Right ventricle myocardium superior (tissue), 1 donor: ENCODE data around the gene LRP8. TPM values are rescaled to one million over a fixed set of nuclear protein-coding genes. Genes with fewer than 3 reads are reported as not detected.

Experiments
- ATAC-seq: fragments of 200-7000 bp; cut with Tn5 transposase; one replicate; pipeline ENCODE4 v1.9.1; 2020; ENCODE audit warnings: mild to moderate bottlenecking; ENCODE audit not compliant: poor library complexity
- DNase-seq: peaks from one replicate; pipeline ENCODE4 v3.0.0-alpha.2; 2020
- intact Hi-C: fragments of 100-400 bp; cut with DNase I; formaldehyde crosslinking; loops from one replicate; pipeline ENCODE4 v1.11.2; 2022
- total RNA-seq: library from RNA; stranded (reverse); fragmentation: NEBNext Ultra II Directional; extraction: Animal tissue kit (Norgen Biotek cat#: 25700); gene quantifications from one replicate; pipeline ENCODE4 v1.2.1, GENCODE V29; 2021
- donor health status: DM: no; HTN: yes; CAD: no; lungs with severe emphysema.

LRP8 gene
- total RNA-seq, 1 donor from 2014 or later, result 1.5 TPM

- DNase-seq (no peak), ATAC-seq (no peak)
- intact Hi-C loops, result no loop called here
Measured at GRCh38 chr1:53362851-53363642, 35.2 kb upstream of the LRP8 start.

- intact Hi-C loops, result no loop called here
- ATAC-seq (no peak), DNase-seq (no peak)
Measured at GRCh38 chr1:53362270-53362669, 34.4 kb upstream of the LRP8 start.

GRCh38 chr1:53361541-53361961 is 33.7 kb upstream of the LRP8 start:
- no peak for ATAC-seq
- no peak for DNase-seq

GRCh38 chr1:53359934-53360276 is 32.0 kb upstream of the LRP8 start:
- DNase-seq, result no peak
- no peak for ATAC-seq
- intact Hi-C loops, result no loop called here

More at GRCh38 chr1:53361541-53361961, 33.7 kb upstream of the LRP8 start:
- intact Hi-C loops, result no loop called here

- DNase-seq (no peak), ATAC-seq (no peak)
- intact Hi-C loops, result no loop called here
Measured at GRCh38 chr1:53359225-53359933, 31.5 kb upstream of the LRP8 start.

GRCh38 chr1:53356637-53357036 is 28.8 kb upstream of the LRP8 start:
- ATAC-seq (no peak), DNase-seq (no peak)
- intact Hi-C loops, result no loop called here

GRCh38 chr1:53354119-53354518 is 26.2 kb upstream of the LRP8 start:
- ATAC-seq, result no peak
- intact Hi-C loops, result no loop called here
- DNase-seq, result no peak

- DNase-seq (no peak), ATAC-seq (no peak)
- intact Hi-C loops, result no loop called here
Measured at GRCh38 chr1:53352561-53352960, 24.7 kb upstream of the LRP8 start.

- DNase-seq (no peak), ATAC-seq (no peak)
- intact Hi-C loops, result no loop called here
Measured at GRCh38 chr1:53350853-53351767, 23.2 kb upstream of the LRP8 start.

GRCh38 chr1:53349968-53350852 is 22.3 kb upstream of the LRP8 start:
- no peak for ATAC-seq
- no peak for DNase-seq
- intact Hi-C loops, result no loop called here

GRCh38 chr1:53349369-53349835 is 21.5 kb upstream of the LRP8 start:
- ATAC-seq (no peak), DNase-seq (no peak)
- intact Hi-C loops, result no loop called here

- no peak for DNase-seq
- intact Hi-C loops, result no loop called here
- ATAC-seq, result peak; percentile 25
Measured at GRCh38 chr1:53348486-53349368, 20.9 kb upstream of the LRP8 start.

GRCh38 chr1:53346814-53347176 is 18.9 kb upstream of the LRP8 start:
- ATAC-seq (no peak), DNase-seq (no peak)
- intact Hi-C loops, result no loop called here

- DNase-seq (no peak), ATAC-seq (no peak)
- intact Hi-C loops, result no loop called here
Measured at GRCh38 chr1:53345996-53346813, 18.3 kb upstream of the LRP8 start.

GRCh38 chr1:53344921-53345838 is 17.3 kb upstream of the LRP8 start:
- intact Hi-C loops, result no loop called here
- no peak for DNase-seq
- ATAC-seq, result no peak
